ENCODE results near the gene CACYBP. TPM values are rescaled to one million over a fixed set of nuclear protein-coding genes. Genes with fewer than 3 reads are reported as not detected.
A peak's percentile ranks its signal among the peaks of the same experiment; 100 is the strongest.

CACYBP gene
- total and polyA plus RNA-seq, 2 of the 13 experiments (the other 11 are each of a cell fraction or from before 2014, with no cell fraction given): 18.4 to 183 TPM

DNA sequence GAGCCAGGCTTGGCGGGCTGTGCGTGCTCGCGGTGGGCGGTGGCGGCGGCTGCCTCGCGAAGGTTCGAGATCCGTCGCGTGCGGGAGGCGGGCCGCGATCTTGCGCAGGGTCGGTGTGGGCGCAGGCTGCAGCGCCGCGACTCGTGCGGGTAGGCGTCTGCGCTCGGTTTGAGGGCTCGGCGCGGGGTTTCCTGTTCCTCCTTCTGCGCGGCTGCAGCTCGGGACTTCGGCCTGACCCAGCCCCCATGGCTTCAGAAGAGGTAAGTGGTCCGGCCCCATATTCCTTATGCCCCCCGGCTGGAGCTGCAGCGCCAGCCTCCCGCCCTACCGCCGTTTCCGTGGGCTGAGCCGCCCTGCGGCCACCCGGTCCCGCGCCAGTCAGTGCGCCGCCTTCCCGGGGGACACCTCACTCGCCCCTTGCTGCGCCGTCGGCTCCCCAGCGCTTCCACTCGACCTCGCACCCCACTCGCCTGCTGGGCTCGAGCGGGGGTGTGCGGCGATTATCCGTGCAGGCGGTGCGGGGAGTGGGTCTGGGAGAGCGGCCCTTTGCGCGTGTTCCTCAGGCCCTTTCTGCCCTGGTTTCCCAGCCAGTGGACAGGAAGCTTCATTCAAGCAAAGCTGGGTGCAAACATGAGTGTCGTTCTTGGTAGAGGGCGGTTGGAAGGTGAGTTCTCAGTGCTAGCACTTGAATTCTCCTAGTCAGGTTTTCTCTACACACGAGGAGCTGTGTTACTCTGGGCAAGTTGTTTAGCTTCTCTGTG lies at the start of gene CACYBP (continued):
- TF ChIP-seq ZNF883 (CRISPR knock-in tag; IDR thresholded peaks at IDR 0.05; ENCODE audit: not compliant biosample characterization) (peak; percentile 91), ZMYM3 (CRISPR knock-in tag; IDR thresholded peaks at IDR 0.05) (peak; percentile 41; the same call in 1 of the 2 replicates), HOXD1 (CRISPR knock-in tag; IDR thresholded peaks at IDR 0.05) (peak; percentile 47; the same call in 1 of the 2 replicates), CAMTA2 (CRISPR knock-in tag; IDR thresholded peaks at IDR 0.05; ENCODE audit: borderline replicate concordance) (no peak), ZNF547 (CRISPR knock-in tag; IDR thresholded peaks at IDR 0.05) (peak; percentile 76; the same call in 1 of the 2 replicates), ZNF24 (IDR thresholded peaks at IDR 0.05) (no peak), DNMT1 (CRISPR knock-in tag; IDR thresholded peaks at IDR 0.05) (peak; percentile 99), BRCA1 (CRISPR knock-in tag; IDR thresholded peaks at IDR 0.05) (0 out of 2 replicates have a peak, but pooled peaks have one; percentile 80), ZNF205 (CRISPR knock-in tag; IDR thresholded peaks at IDR 0.05) (peak; percentile 34; the same call in 1 of the 2 replicates), MLLT10 (CRISPR knock-in tag; IDR thresholded peaks at IDR 0.05) (no peak; the same call in 1 of the 2 replicates), NONO (IDR thresholded peaks at IDR 0.05) (no peak), NONO (CRISPR knock-in tag; conservative IDR thresholded peaks at IDR 0.05) (peak; percentile 91), TOPORS (CRISPR knock-in tag; IDR thresholded peaks at IDR 0.05) (peak; percentile 92)
- TF ChIP-seq, protein P1, sequence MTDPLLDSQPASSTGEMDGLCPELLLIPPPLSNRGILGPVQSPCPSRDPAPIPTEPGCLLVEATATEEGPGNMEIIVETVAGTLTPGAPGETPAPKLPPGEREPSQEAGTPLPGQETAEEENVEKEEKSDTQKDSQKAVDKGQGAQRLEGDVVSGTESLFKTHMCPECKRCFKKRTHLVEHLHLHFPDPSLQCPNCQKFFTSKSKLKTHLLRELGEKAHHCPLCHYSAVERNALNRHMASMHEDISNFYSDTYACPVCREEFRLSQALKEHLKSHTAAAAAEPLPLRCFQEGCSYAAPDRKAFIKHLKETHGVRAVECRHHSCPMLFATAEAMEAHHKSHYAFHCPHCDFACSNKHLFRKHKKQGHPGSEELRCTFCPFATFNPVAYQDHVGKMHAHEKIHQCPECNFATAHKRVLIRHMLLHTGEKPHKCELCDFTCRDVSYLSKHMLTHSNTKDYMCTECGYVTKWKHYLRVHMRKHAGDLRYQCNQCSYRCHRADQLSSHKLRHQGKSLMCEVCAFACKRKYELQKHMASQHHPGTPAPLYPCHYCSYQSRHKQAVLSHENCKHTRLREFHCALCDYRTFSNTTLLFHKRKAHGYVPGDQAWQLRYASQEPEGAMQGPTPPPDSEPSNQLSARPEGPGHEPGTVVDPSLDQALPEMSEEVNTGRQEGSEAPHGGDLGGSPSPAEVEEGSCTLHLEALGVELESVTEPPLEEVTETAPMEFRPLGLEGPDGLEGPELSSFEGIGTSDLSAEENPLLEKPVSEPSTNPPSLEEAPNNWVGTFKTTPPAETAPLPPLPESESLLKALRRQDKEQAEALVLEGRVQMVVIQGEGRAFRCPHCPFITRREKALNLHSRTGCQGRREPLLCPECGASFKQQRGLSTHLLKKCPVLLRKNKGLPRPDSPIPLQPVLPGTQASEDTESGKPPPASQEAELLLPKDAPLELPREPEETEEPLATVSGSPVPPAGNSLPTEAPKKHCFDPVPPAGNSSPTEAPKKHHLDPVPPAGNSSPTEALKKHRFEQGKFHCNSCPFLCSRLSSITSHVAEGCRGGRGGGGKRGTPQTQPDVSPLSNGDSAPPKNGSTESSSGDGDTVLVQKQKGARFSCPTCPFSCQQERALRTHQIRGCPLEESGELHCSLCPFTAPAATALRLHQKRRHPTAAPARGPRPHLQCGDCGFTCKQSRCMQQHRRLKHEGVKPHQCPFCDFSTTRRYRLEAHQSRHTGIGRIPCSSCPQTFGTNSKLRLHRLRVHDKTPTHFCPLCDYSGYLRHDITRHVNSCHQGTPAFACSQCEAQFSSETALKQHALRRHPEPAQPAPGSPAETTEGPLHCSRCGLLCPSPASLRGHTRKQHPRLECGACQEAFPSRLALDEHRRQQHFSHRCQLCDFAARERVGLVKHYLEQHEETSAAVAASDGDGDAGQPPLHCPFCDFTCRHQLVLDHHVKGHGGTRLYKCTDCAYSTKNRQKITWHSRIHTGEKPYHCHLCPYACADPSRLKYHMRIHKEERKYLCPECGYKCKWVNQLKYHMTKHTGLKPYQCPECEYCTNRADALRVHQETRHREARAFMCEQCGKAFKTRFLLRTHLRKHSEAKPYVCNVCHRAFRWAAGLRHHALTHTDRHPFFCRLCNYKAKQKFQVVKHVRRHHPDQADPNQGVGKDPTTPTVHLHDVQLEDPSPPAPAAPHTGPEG (CRISPR knock-in tag; IDR thresholded peaks at IDR 0.05): peak; percentile 89
- TF ChIP-seq, protein P2, sequence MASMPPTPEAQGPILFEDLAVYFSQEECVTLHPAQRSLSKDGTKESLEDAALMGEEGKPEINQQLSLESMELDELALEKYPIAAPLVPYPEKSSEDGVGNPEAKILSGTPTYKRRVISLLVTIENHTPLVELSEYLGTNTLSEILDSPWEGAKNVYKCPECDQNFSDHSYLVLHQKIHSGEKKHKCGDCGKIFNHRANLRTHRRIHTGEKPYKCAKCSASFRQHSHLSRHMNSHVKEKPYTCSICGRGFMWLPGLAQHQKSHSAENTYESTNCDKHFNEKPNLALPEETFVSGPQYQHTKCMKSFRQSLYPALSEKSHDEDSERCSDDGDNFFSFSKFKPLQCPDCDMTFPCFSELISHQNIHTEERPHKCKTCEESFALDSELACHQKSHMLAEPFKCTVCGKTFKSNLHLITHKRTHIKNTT (CRISPR knock-in tag; IDR thresholded peaks at IDR 0.05): no peak
- TF ChIP-seq, protein P3, sequence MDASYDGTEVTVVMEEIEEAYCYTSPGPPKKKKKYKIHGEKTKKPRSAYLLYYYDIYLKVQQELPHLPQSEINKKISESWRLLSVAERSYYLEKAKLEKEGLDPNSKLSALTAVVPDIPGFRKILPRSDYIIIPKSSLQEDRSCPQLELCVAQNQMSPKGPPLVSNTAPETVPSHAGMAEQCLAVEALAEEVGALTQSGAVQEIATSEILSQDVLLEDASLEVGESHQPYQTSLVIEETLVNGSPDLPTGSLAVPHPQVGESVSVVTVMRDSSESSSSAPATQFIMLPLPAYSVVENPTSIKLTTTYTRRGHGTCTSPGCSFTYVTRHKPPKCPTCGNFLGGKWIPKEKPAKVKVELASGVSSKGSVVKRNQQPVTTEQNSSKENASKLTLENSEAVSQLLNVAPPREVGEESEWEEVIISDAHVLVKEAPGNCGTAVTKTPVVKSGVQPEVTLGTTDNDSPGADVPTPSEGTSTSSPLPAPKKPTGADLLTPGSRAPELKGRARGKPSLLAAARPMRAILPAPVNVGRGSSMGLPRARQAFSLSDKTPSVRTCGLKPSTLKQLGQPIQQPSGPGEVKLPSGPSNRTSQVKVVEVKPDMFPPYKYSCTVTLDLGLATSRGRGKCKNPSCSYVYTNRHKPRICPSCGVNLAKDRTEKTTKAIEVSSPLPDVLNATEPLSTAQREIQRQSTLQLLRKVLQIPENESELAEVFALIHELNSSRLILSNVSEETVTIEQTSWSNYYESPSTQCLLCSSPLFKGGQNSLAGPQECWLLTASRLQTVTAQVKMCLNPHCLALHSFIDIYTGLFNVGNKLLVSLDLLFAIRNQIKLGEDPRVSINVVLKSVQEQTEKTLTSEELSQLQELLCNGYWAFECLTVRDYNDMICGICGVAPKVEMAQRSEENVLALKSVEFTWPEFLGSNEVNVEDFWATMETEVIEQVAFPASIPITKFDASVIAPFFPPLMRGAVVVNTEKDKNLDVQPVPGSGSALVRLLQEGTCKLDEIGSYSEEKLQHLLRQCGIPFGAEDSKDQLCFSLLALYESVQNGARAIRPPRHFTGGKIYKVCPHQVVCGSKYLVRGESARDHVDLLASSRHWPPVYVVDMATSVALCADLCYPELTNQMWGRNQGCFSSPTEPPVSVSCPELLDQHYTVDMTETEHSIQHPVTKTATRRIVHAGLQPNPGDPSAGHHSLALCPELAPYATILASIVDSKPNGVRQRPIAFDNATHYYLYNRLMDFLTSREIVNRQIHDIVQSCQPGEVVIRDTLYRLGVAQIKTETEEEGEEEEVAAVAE (CRISPR knock-in tag; IDR thresholded peaks at IDR 0.05; ENCODE audit: borderline replicate concordance): no peak
- TF ChIP-seq, protein P4, sequence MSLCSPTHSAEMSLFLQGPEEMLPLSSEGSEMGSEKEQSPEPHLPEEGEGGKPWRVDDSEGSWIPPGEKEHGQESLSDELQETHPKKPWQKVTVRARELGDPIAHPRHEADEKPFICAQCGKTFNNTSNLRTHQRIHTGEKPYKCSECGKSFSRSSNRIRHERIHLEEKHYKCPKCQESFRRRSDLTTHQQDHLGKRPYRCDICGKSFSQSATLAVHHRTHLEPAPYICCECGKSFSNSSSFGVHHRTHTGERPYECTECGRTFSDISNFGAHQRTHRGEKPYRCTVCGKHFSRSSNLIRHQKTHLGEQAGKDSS (CRISPR knock-in tag; IDR thresholded peaks at IDR 0.05; ENCODE audit: borderline replicate concordance, low read depth): peak; percentile 67; the same call in 1 of the 2 replicates

Measured in HepG2 (cell line).